GM12865 (cell line): Measurements from ENCODE around the gene PLEKHM3.
A peak's percentile ranks its signal among the peaks of the same experiment; 100 is the strongest.

Source experiments
- DNase-seq: peaks from one replicate; pipeline ENCODE4 v3.0.0; 2010; ENCODE audit warnings: low read depth
- H3K4me3 ChIP-seq: 2 replicates; pipeline ENCODE4 v1.5.1; 2011; ENCODE audit warnings: mild to moderate bottlenecking, low read depth, low read length, control low read depth
- TF ChIP-seq, protein P1 (sequence below): IDR thresholded peaks from 2 replicates; pipeline ENCODE4 v1.5.1; 2011; ENCODE audit warnings: low read length, control low read depth, low read depth, inconsistent platforms; ENCODE audit not compliant: insufficient read depth; ENCODE audit errors: missing control alignments

PLEKHM3 gene

DNA sequence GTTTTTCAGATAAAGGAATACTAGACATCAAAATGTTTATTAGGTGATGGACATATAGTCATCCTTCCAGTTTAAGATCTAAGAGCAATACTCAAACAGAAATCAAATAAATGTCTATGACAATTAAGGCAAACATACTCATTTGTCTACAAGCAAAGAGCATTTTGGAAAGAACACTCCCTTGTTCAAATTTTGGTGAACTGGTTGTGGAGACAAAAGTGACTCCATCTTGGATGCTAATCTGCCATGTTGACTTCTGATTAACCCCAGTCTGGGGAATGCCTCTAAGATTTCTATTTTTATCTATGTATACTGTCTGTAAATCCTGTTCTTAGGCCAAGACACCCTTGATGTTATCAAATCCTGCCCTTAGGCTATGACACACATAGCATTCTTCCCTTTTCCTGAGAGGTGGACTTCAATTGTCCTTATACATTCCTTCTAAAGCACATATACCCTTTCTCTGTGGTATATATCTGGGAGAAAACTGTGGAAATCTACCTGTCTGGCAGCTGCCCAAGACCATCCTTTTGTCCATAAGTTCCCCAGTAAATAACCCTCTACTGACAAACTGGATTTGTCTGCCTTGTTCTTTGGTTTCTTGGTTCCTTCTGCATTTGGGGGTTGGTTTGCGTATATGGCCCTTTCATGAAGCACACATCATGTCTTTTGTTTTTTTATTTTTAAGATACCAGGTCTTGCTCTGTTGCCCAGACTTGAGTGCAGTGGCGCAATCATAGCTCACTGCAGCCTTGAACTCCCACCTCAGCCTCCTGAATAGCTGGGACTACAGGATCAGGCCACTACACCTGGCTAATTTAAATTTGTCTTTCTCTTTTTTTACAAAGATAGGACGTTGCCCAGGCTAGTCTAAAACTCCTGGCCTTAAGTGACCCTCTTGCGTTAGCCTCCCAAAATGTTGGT, 12.5 kb upstream of the PLEKHM3 start:
- DNase-seq = no peak
- TF ChIP-seq, protein P1, sequence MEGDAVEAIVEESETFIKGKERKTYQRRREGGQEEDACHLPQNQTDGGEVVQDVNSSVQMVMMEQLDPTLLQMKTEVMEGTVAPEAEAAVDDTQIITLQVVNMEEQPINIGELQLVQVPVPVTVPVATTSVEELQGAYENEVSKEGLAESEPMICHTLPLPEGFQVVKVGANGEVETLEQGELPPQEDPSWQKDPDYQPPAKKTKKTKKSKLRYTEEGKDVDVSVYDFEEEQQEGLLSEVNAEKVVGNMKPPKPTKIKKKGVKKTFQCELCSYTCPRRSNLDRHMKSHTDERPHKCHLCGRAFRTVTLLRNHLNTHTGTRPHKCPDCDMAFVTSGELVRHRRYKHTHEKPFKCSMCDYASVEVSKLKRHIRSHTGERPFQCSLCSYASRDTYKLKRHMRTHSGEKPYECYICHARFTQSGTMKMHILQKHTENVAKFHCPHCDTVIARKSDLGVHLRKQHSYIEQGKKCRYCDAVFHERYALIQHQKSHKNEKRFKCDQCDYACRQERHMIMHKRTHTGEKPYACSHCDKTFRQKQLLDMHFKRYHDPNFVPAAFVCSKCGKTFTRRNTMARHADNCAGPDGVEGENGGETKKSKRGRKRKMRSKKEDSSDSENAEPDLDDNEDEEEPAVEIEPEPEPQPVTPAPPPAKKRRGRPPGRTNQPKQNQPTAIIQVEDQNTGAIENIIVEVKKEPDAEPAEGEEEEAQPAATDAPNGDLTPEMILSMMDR = no peak
- H3K4me3 ChIP-seq = no peak overlapping the region

DNA sequence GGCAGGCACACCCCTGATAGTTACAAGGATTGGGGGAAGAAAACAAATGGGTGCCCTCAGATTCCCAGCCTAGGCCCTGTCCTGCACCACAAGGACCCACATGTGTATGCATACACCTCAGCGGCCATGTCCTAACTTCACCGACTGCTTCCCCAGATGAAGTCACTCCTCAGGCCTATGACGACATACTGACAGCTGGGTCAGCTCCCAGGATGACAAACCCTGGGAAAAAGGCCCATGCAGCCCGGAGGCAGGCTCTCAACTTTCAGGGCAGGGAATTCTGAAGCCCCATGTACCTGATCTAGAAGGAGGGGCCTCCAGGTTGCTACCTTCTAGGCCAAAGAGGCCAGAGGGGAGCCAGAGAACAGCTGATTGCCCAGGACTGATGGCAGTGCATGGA, 11.0 kb upstream of the PLEKHM3 start:
- H3K4me3 ChIP-seq = no peak overlapping the region
- DNase-seq = no peak
- TF ChIP-seq, protein P1 = no peak

DNA sequence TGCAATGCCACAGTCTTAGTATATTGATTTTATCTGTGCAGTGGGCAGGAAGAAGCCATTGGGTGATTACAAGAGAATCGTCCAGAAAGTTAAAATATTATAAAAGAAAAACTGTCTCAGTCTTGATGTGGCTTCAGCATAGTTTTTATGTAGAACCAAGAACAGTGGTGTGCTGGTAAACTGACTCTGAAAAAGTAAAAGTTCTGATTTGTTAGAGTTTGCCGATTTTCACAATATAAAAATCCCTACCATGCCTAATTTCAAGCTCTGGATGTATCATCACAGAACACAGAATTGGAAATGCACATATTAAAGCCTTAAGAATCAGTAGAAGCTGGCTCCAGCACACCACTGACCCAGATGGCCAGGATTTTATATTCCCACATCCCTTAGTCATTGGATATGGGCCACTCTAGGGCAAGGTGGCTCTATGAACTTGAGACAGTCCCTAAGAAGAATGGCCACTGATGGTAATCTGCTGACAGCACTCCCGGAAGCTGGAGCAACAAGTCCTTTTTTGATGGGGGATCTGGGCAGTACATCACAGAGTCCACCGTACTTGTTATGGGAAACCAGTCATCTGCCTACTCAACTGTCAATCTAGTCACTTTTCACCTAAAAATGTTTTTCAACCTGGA, 9.3 kb upstream of the PLEKHM3 start:
- H3K4me3 ChIP-seq = no peak overlapping the region
- TF ChIP-seq, protein P1 = no peak
- DNase-seq = no peak

DNA sequence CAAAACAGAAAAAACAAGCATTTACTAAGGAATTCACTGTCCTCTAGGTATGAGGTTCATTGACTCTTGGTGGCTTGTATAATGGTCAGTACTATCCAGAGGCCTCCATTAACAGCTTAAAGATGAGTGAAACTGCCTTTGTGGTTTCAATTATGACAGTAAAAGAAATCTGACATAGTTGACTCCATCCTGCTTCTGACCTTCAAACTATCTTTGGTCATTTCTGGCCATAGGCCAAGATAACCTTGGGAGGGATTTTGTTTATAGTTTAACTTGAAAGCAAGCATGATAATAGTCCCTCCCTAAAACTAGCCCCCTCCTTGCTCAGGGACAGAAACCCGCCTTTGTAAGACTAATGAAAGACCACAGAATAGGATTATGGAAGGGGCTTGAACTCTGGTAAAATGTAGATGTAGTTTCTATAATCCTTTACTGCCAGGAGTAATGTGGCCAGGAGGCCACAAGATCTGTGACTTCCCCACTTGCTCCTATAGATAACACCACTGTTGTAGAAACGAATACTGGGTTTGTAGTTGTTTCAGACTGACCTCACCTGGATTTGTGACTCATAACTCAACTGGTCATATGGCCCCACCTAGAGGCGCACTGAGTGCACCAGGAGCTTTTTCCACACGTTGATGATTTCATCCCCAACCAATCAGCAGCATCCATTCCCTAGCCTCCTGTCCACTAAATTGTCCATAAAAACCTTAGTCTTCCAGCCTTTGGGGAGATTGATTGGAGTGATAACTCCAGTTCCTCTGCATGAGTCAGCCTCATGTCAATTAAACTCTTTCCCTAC, 8.6 kb upstream of the PLEKHM3 start:
- TF ChIP-seq, protein P1 = peak; percentile 64
- peak; percentile 82 for DNase-seq
- no peak overlapping the region for H3K4me3 ChIP-seq

DNA sequence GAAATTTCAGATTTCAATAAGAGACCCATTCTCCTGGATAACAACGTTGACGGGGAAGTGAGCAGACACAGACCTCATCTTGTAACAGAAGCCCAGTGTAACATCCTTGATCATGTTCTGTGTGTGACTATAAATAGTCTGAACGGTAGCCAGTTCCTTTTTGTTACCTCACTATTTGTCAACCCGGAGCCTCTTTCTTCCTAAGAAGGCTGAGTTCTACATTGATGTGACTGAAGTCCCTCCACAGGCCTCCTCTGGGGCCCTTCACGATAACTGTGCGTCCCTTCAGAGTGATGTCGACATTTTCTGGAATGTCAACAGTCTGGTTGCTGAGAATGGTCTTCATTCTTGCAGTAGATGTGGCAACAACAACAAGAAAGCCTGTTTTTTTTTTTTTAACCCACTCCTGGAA, 6.3 kb upstream of the PLEKHM3 start:
- peak; percentile 10 for DNase-seq
- TF ChIP-seq, protein P1 = no peak
- no peak overlapping the region for H3K4me3 ChIP-seq

DNA sequence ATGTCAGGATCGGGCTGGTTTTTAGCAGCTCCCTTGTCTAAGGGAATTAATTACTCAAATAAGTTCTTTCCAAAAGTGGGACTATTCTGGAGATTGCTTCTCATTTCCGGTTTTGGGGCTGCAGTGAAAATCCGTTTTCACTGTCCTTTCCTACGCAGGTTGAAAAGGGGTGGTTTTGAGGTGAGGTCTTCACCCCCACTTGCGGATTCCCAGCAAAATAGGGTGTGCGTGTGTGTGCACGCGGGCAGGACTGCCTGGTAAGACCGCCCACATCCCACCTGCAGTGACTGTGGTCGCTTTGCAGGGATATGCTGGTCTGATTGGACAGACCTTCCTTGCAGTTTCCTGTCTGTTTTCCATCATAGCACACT, 472 bp upstream of the PLEKHM3 start:
- DNase-seq = peak; percentile 53
- TF ChIP-seq, protein P1 = no peak
- H3K4me3 ChIP-seq = peak overlapping the region; percentile 67
